ENCODE measurements around the gene SUFU.

DNA sequence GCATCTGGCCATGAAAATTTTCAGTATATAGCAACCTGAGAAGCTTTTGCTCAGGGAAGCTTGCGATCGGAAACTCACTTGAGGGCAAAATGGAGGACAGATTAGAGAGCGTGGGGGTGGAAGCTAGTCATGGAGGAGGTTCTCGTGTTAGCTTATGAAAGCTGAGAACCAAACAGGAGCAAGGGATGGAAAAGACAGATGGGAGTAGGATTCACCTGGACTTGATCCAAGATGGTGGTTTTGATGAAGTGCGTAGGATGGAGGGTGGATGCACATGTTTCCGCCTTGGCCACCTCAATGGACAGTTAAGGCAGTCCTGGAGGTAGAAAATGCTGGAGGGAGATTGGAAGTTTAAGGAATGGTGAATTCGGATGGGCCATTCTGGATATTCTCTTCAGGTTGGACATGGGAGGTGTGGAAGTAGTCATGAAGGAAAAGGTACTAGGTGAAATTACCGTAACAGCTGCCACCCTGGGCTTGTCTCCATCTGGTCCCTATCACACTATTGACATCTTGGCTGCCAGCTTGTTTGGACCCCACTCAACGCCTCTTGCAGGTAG, 46.1 kb upstream of the SUFU start:
- TF ChIP-seq CTCF (IDR thresholded peaks at IDR 0.05) (no peak), POLR2AphosphoS5 (IDR thresholded peaks at IDR 0.05; ENCODE audit: insufficient read depth in 1 of 2, low read depth in 1 of 2) (no peak), POLR2A (IDR thresholded peaks at IDR 0.05) (no peak)

All from vagina (tissue), 2 donors.